Skeletal muscle tissue (tissue), 4 donors: Measurements from ENCODE around the gene MRPS30. TPM values are rescaled to one million over a fixed set of nuclear protein-coding genes. Genes with fewer than 3 reads are reported as not detected.
A peak's percentile ranks its signal among the peaks of the same experiment; 100 is the strongest.
"Not testable (repeated sequence)": the region's sequence is repeated elsewhere in the genome, so short reads cannot be mapped to it uniquely, and the experiment has no call there.

Experiments used
- H3K27ac ChIP-seq: one replicate; pipeline ENCODE4 v1.7.0; 2013; ENCODE audit warnings: mild to moderate bottlenecking, low read depth, low read length, inconsistent platforms
- H3K27me3 ChIP-seq, 3 donors: one replicate each; pipeline ENCODE4 v1.7.0; 2013; ENCODE audit warnings: low read length in 3 of 3; ENCODE audit not compliant: control insufficient read depth in 3 of 3, insufficient read depth in 3 of 3
- H3K36me3 ChIP-seq, 3 donors: one replicate each; pipeline ENCODE4 v1.7.0; 2013; ENCODE audit warnings: low read length in 3 of 3; ENCODE audit not compliant: control insufficient read depth in 3 of 3, insufficient read depth in 3 of 3
- H3K4me1 ChIP-seq, 3 donors: one replicate each; pipeline ENCODE4 v1.7.0; 2013; ENCODE audit warnings: low read length in 3 of 3, mild to moderate bottlenecking in 3 of 3; ENCODE audit not compliant: control insufficient read depth in 3 of 3, insufficient read depth in 3 of 3
- H3K4me3 ChIP-seq, 3 donors: one replicate each; pipeline ENCODE4 v1.7.0; 2013; ENCODE audit warnings: low read length in 3 of 3
- H3K9ac ChIP-seq, 3 donors: one replicate each; pipeline ENCODE4 v1.7.0; 2013; ENCODE audit warnings: low read length in 3 of 3, mild to moderate bottlenecking in 3 of 3, moderate library complexity in 2 of 3, low read depth in 1 of 3
- H3K9me3 ChIP-seq, 3 donors: one replicate each; pipeline ENCODE4 v1.7.0; 2013; ENCODE audit warnings: low read length in 3 of 3; ENCODE audit not compliant: control insufficient read depth in 3 of 3
- total RNA-seq: library from RNA; depleted of rRNA; stranded (reverse); fragments of >200 nt; gene quantifications from one replicate; pipeline ENCODE4 v1.2.3, GENCODE V29; 2014
- donor health status: Osteomylitis.

MRPS30 gene
- total RNA-seq, 1 donor from 2014 or later, result 64.7 TPM

GRCh38 chr5:44789372-44789995, 19.3 kb upstream of the MRPS30 start:
- H3K27ac ChIP-seq, H3K27me3 ChIP-seq, H3K9ac ChIP-seq, H3K4me1 ChIP-seq, H3K36me3 ChIP-seq, H3K4me3 ChIP-seq, H3K9me3 ChIP-seq: not testable (repeated sequence)

- H3K27me3 ChIP-seq, H3K4me3 ChIP-seq, H3K9ac ChIP-seq, H3K9me3 ChIP-seq, H3K36me3 ChIP-seq, H3K27ac ChIP-seq, H3K4me1 ChIP-seq: not testable (repeated sequence)
Measured at GRCh38 chr5:44792031-44792673, 16.6 kb upstream of the MRPS30 start.

- no peaks in the 10 kb centered on the region for H3K4me1 ChIP-seq
- no peak overlapping the region for H3K4me3 ChIP-seq
- H3K9me3 ChIP-seq, result no peaks in the 10 kb centered on the region
- no peak overlapping the region for H3K27ac ChIP-seq
- no peaks in the 10 kb centered on the region for H3K27me3 ChIP-seq
- H3K36me3 ChIP-seq, result peaks cover 0 to 6% (median 3%) of the 10 kb centered on the region in 3 donors
- no peak overlapping the region for H3K9ac ChIP-seq
Measured at GRCh38 chr5:44794371-44794770, 14.4 kb upstream of the MRPS30 start.

GRCh38 chr5:44795496-44795895, 13.3 kb upstream of the MRPS30 start:
- no peaks in the 10 kb centered on the region for H3K4me1 ChIP-seq
- peaks cover 0 to 6% (median 3%) of the 10 kb centered on the region in 3 donors for H3K36me3 ChIP-seq
- H3K27me3 ChIP-seq, result no peaks in the 10 kb centered on the region
- no peaks in the 10 kb centered on the region for H3K9me3 ChIP-seq
- no peak overlapping the region for H3K4me3 ChIP-seq
- no peak overlapping the region for H3K27ac ChIP-seq
- H3K9ac ChIP-seq, result no peak overlapping the region

GRCh38 chr5:44797841-44798240, 10.9 kb upstream of the MRPS30 start:
- no peak overlapping the region for H3K27ac ChIP-seq
- no peak overlapping the region for H3K4me3 ChIP-seq
- no peaks in the 10 kb centered on the region for H3K27me3 ChIP-seq
- H3K4me1 ChIP-seq, result no peaks in the 10 kb centered on the region
- H3K9me3 ChIP-seq, result no peaks in the 10 kb centered on the region
- H3K9ac ChIP-seq, result no peak overlapping the region
- H3K36me3 ChIP-seq, result peaks cover 0 to 6% (median 3%) of the 10 kb centered on the region in 3 donors

- Histone ChIP-seq H3K36me3 (no peaks in the 10 kb centered on the region), H3K27ac (no peak overlapping the region), H3K9ac (no peak overlapping the region), H3K9me3 (no peaks in the 10 kb centered on the region), H3K4me3 (no peak overlapping the region), H3K4me1 (no peaks in the 10 kb centered on the region), H3K27me3 (no peaks in the 10 kb centered on the region)
Measured at GRCh38 chr5:44801992-44802391, 6.8 kb upstream of the MRPS30 start.

GRCh38 chr5:44806608-44807007, 2.1 kb upstream of the MRPS30 start:
- H3K27ac ChIP-seq, result no peak overlapping the region
- H3K4me1 ChIP-seq, result peaks cover 11 to 17% (median 12%) of the 10 kb centered on the region in 3 donors
- H3K27me3 ChIP-seq, result no peaks in the 10 kb centered on the region
- H3K9me3 ChIP-seq, result no peaks in the 10 kb centered on the region
- no peak overlapping the region for H3K4me3 ChIP-seq
- H3K9ac ChIP-seq, result no peak overlapping the region
- H3K36me3 ChIP-seq, result peaks cover 0 to 5% (median 3%) of the 10 kb centered on the region in 3 donors

- H3K4me1 ChIP-seq, result peaks cover 11 to 17% (median 12%) of the 10 kb centered on the region in 3 donors
- no peak overlapping the region for H3K9ac ChIP-seq
- H3K4me3 ChIP-seq, result no peak overlapping the region
- H3K27me3 ChIP-seq, result no peaks in the 10 kb centered on the region
- H3K27ac ChIP-seq, result no peak overlapping the region
- H3K9me3 ChIP-seq, result no peaks in the 10 kb centered on the region
- H3K36me3 ChIP-seq, result peaks cover 0 to 10% (median 4%) of the 10 kb centered on the region in 3 donors
Measured at GRCh38 chr5:44807269-44807668, 1.5 kb upstream of the MRPS30 start.

- Histone ChIP-seq H3K4me1 (peaks cover 11 to 17% (median 12%) of the 10 kb centered on the region in 3 donors), H3K27ac (peak overlapping the region; percentile 83), H3K4me3 (peak overlapping the region; percentile 96 to 98 (median 97)), H3K9me3 (no peaks in the 10 kb centered on the region), H3K36me3 (peaks cover 8 to 28% (median 18%) of the 10 kb centered on the region in 3 donors), H3K9ac (peak overlapping the region; percentile 88 to 99 (median 93)), H3K27me3 (no peaks in the 10 kb centered on the region)
Measured at GRCh38 chr5:44809215-44809955, 638 bp downstream of the MRPS30 start.

- Histone ChIP-seq H3K27ac (peak overlapping the region; percentile 83), H3K36me3 (peaks cover 8 to 34% (median 24%) of the 10 kb centered on the region in 3 donors), H3K27me3 (no peaks in the 10 kb centered on the region), H3K9ac (peak overlapping the region; percentile 88 to 99 (median 93)), H3K9me3 (no peaks in the 10 kb centered on the region), H3K4me3 (peak overlapping the region; percentile 96 to 98 (median 97)), H3K4me1 (peaks cover 11 to 17% (median 12%) of the 10 kb centered on the region in 3 donors)
Measured at GRCh38 chr5:44809956-44810420, 1.2 kb downstream of the MRPS30 start.
